Right cardiac atrium (tissue), 5 donors: ENCODE data around the gene KYAT1. TPM values are rescaled to one million over a fixed set of nuclear protein-coding genes. Genes with fewer than 3 reads are reported as not detected.

ENCODE experiments used
- ATAC-seq, 2 donors: fragments of 200-7000 bp; cut with Tn5 transposase; one replicate each; pipeline versions ENCODE4 v1.8.0 to v1.9.1; 2020; ENCODE audit warnings: moderate library complexity in 2 of 2, mild to moderate bottlenecking in 1 of 2
- DNase-seq, 3 donors: peaks; one replicate each; pipeline ENCODE4 v3.0.0-alpha.2; 2020
- H3K27ac ChIP-seq: one replicate; pipeline ENCODE4 v1.5.1; 2013; ENCODE audit warnings: mild to moderate bottlenecking, low read length, control low read depth, moderate library complexity
- H3K27me3 ChIP-seq: one replicate; pipeline ENCODE4 v1.6.1; 2013; ENCODE audit not compliant: control insufficient read depth, insufficient read depth
- H3K4me1 ChIP-seq: one replicate; pipeline ENCODE4 v1.6.1; 2013; ENCODE audit warnings: low read length; ENCODE audit not compliant: control insufficient read depth, insufficient read depth
- H3K4me3 ChIP-seq: one replicate; pipeline ENCODE4 v1.5.1; 2013; ENCODE audit warnings: low read length, control low read depth
- H3K9me3 ChIP-seq: one replicate; pipeline ENCODE4 v1.6.1; 2013; ENCODE audit warnings: low read length; ENCODE audit not compliant: control insufficient read depth
- WGBS: extraction: QIAGEN DNeasy Blood & Tissue Kit; methylation state at CpG from one replicate; pipeline ENCODE4 v1.1.7; 2013; 5-methylcytosine and 5-hydroxymethylcytosine counted together
- intact Hi-C, 4 donors: fragments of 100-400 bp; cut with DNase I; formaldehyde crosslinking; loops; one replicate each; pipeline versions ENCODE4 v1.11.0 to v1.14.0; 2022 to 2023
- polyA plus RNA-seq: library from polyadenylated mRNA; stranded (reverse); fragments of 200-250 nt; gene quantifications from one replicate; pipeline ENCODE4 v1.2.3, GENCODE V29; 2013
- total RNA-seq, 4 donors: library from RNA; stranded (reverse); fragmentation: NEBNext Ultra II Directional; extraction: Animal tissue kit (Norgen Biotek cat#: 25700); gene quantifications; one replicate each; pipeline ENCODE4 v1.2.1, GENCODE V29; 2021
- donor health status: healthy with polysubstance abuse.
- donor health status: DM: no; HTN: yes; CAD: no.
- donor health status: DM: no; HTN: no; CAD: no.
- donor health status: DM: no; HTN: yes; CAD: no; lungs with severe emphysema.
- donor health status: DM: yes; HTN: yes; CAD: no.

The KYAT1 gene
- total and polyA plus RNA-seq, 5 donors = 10.1 to 18.0 (median 14.7) TPM

- ATAC-seq = no peak
- intact Hi-C loops = no loop called here
- Histone ChIP-seq H3K4me3 (no peak overlapping the region), H3K27ac (no peak overlapping the region), H3K4me1 (peaks cover 8% of the 10 kb centered on the region), H3K9me3 (no peaks in the 10 kb centered on the region), H3K27me3 (no peaks in the 10 kb centered on the region)
- DNase-seq = no peak
- WGBS = 86% methylated on average over 12 of the region's 12 CpGs
Measured at GRCh38 chr9:128823903-128824406, 57.8 kb downstream of the KYAT1 start.

GRCh38 chr9:128823362-128823902 is 58.3 kb downstream of the KYAT1 start:
- 84% methylated on average over 19 of the region's 19 CpGs for WGBS
- ATAC-seq = no peak

GRCh38 chr9:128822407-128823042 is 59.2 kb downstream of the KYAT1 start:
- ATAC-seq (no peak), DNase-seq (no peak)
- WGBS = 91% methylated on average over 22 of the region's 22 CpGs
- H3K27ac ChIP-seq = no peak overlapping the region
- H3K9me3 ChIP-seq = no peaks in the 10 kb centered on the region
- H3K4me1 ChIP-seq = peaks cover 8% of the 10 kb centered on the region
- no peak overlapping the region for H3K4me3 ChIP-seq
- intact Hi-C loops = no loop called here
- H3K27me3 ChIP-seq = no peaks in the 10 kb centered on the region

More at GRCh38 chr9:128823362-128823902, 58.3 kb downstream of the KYAT1 start:
- DNase-seq = no peak
- Histone ChIP-seq H3K4me1 (peaks cover 8% of the 10 kb centered on the region), H3K27ac (no peak overlapping the region), H3K9me3 (no peaks in the 10 kb centered on the region), H3K27me3 (no peaks in the 10 kb centered on the region), H3K4me3 (no peak overlapping the region)
- intact Hi-C loops = no loop called here

- intact Hi-C loops = no loop called here
- ATAC-seq (no peak), DNase-seq (no peak)
- Histone ChIP-seq H3K9me3 (no peaks in the 10 kb centered on the region), H3K27ac (no peak overlapping the region), H3K4me1 (peaks cover 8% of the 10 kb centered on the region), H3K4me3 (no peak overlapping the region), H3K27me3 (no peaks in the 10 kb centered on the region)
- WGBS = 87% methylated on average over 16 of the region's 16 CpGs
Measured at GRCh38 chr9:128821584-128822406, 60.0 kb downstream of the KYAT1 start.

GRCh38 chr9:128820665-128821583 is 60.8 kb downstream of the KYAT1 start:
- intact Hi-C loops = no loop called here
- Histone ChIP-seq H3K4me1 (peaks cover 8% of the 10 kb centered on the region), H3K9me3 (no peaks in the 10 kb centered on the region), H3K4me3 (no peak overlapping the region), H3K27ac (no peak overlapping the region), H3K27me3 (no peaks in the 10 kb centered on the region)
- WGBS = 86% methylated on average over 24 of the region's 24 CpGs
- DNase-seq (no peak), ATAC-seq (no peak)

GRCh38 chr9:128819716-128820664 is 61.8 kb downstream of the KYAT1 start:
- no peaks in the 10 kb centered on the region for H3K9me3 ChIP-seq
- peaks cover 8% of the 10 kb centered on the region for H3K4me1 ChIP-seq
- peak overlapping the region; percentile 25 for H3K27ac ChIP-seq
- intact Hi-C loops = no loop called here
- ATAC-seq = peak; percentile 15 to 44
- DNase-seq = peak; percentile 67 to 84 (median 84)
- no peak overlapping the region for H3K4me3 ChIP-seq
- no peaks in the 10 kb centered on the region for H3K27me3 ChIP-seq
- 45% methylated on average over 18 of the region's 18 CpGs for WGBS

GRCh38 chr9:128818839-128819715 is 62.7 kb downstream of the KYAT1 start:
- no peaks in the 10 kb centered on the region for H3K27me3 ChIP-seq
- no peaks in the 10 kb centered on the region for H3K9me3 ChIP-seq
- peak overlapping the region; percentile 85 for H3K27ac ChIP-seq
- peaks cover 8% of the 10 kb centered on the region for H3K4me1 ChIP-seq
- ATAC-seq (peak; percentile 5), DNase-seq (peak; percentile 34 to 82 (median 81))
- peak overlapping the region; percentile 47 for H3K4me3 ChIP-seq
- intact Hi-C loops = no loop called here
- WGBS = 5% methylated on average over 90 of the region's 90 CpGs

- Histone ChIP-seq H3K27me3 (no peaks in the 10 kb centered on the region), H3K4me1 (peaks cover 8% of the 10 kb centered on the region), H3K9me3 (no peaks in the 10 kb centered on the region), H3K4me3 (peak within 1 kb of the TSS; percentile 47), H3K27ac (peak within 1 kb of the TSS; percentile 85)
- ATAC-seq (peak; percentile 93 to 94), DNase-seq (peak; percentile 98 to 99 (median 99))
- under 1% methylated on average over 70 of the region's 70 CpGs for WGBS
- intact Hi-C loops = no loop called here
Measured at GRCh38 chr9:128818099-128818838, 63.5 kb downstream of the KYAT1 start, which contains the start of gene ENDOG. TSS of gene ENDOG (plus strand) at chr9:128818500. CDS start at chr9:128818685, 185 bp downstream.
